Measurements from ENCODE around the gene IL17RC. TPM values are rescaled to one million over a fixed set of nuclear protein-coding genes. Genes with fewer than 3 reads are reported as not detected.

The IL17RC gene
- total and polyA plus RNA-seq, 2 of the 8 experiments (the other 6 are each of a cell fraction or from before 2014, with no cell fraction given) = 11.8 to 13.0 TPM

DNA sequence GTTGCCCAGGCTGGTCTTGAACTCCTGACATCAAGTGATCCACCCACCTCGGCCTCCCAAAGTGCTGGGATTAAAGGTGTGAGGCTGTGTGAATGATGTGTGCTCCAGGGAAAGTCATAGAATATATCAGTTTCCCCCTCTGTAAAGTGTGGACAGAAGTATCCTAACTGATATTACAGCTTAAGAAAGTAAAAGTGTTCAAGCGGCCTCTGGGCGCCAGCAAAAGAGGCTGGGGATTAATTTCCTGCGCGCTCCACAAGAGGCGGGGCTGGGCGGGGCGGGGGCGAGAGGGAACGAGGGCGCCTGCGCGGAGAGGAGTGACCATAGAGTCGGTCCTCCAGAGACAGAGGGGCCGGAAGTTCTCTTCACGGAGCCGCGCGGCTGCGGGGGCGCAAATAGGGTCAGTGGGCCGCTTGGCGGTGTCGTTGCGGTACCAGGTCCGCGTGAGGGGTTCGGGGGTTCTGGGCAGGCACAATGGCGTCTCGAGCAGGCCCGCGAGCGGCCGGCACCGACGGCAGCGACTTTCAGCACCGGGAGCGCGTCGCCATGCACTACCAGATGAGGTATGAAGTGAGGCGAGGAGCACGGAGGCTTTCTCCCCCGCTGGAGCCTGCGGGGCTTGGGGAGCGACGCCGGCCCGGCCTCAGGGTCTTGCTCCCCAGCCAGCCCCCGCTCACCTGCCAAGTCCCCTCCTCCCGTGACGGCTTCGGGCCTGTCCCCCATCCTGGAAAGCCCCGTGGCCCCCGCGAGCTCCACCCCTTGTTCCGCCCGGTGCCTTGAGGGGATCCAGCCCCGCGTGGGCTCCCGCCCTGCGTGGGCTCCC, 26.4 kb upstream of the IL17RC start, which contains the start of gene JAGN1 (continued):
- TF ChIP-seq POU5F1 (IDR thresholded peaks at IDR 0.05; ENCODE audit: low read depth, low read length) (no peak), NRF1 (IDR thresholded peaks at IDR 0.05; ENCODE audit: low read depth, low read length) (peak; percentile 34; the same call in 1 of the 2 replicates), BACH1 (IDR thresholded peaks at IDR 0.05; ENCODE audit: low read length) (peak; percentile 53), ASH2L (IDR thresholded peaks at IDR 0.05; ENCODE audit: low read length) (peak; percentile 96), NANOG (IDR thresholded peaks at IDR 0.05; ENCODE audit: insufficient read depth, low read depth, low read length, poor library complexity, severe bottlenecking) (no peak), CTBP2 (IDR thresholded peaks at IDR 0.05; ENCODE audit: borderline replicate concordance, insufficient read depth, insufficient read length, low read length) (no peak), RXRA (IDR thresholded peaks at IDR 0.05; ENCODE audit: insufficient read depth, low read depth, low read length) (no peak), RBBP5 (IDR thresholded peaks at IDR 0.05; ENCODE audit: borderline replicate concordance, low read depth, low read length) (peak; percentile 87; the same call in 1 of the 2 replicates), SIN3A (conservative IDR thresholded peaks at IDR 0.05 in 1 of 2, IDR thresholded peaks at IDR 0.05 in 1 of 2; ENCODE audit: low read depth in 1 of 2, low read length in 2 of 2) (peak in 1 of 2 experiments; percentile 67; a peak in 2 of 4 replicates), PHF8 (conservative IDR thresholded peaks at IDR 0.05; ENCODE audit: low read depth, low read length) (peak; percentile 100), SP2 (IDR thresholded peaks at IDR 0.05; ENCODE audit: low read length) (peak; percentile 89), CBX8 (IDR thresholded peaks at IDR 0.05; ENCODE audit: borderline replicate concordance, low read depth, low read length) (no peak), YY1 (IDR thresholded peaks at IDR 0.05; ENCODE audit: low read depth, low read length) (peak; percentile 80; the same call in 1 of the 2 replicates), SP1 (IDR thresholded peaks at IDR 0.05; ENCODE audit: low read depth, low read length) (no peak), FOSL1 (IDR thresholded peaks at IDR 0.05; ENCODE audit: insufficient read depth, low read depth, low read length) (no peak), ZNF274 (IDR thresholded peaks at IDR 0.05; ENCODE audit: borderline replicate concordance, extremely low read depth, low read length) (no peak), TCF12 (IDR thresholded peaks at IDR 0.05; ENCODE audit: low read depth, low read length) (0 out of 2 replicates have a peak, but pooled peaks have one; percentile 7)
- TF ChIP-seq, protein P1, sequence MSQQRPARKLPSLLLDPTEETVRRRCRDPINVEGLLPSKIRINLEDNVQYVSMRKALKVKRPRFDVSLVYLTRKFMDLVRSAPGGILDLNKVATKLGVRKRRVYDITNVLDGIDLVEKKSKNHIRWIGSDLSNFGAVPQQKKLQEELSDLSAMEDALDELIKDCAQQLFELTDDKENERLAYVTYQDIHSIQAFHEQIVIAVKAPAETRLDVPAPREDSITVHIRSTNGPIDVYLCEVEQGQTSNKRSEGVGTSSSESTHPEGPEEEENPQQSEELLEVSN (IDR thresholded peaks at IDR 0.05) = peak; percentile 44; the same call in 1 of the 2 replicates
- TF ChIP-seq, protein P2, sequence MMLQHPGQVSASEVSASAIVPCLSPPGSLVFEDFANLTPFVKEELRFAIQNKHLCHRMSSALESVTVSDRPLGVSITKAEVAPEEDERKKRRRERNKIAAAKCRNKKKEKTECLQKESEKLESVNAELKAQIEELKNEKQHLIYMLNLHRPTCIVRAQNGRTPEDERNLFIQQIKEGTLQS (IDR thresholded peaks at IDR 0.05; ENCODE audit: insufficient read depth, low read depth, low read length) = no peak
